Measurements from ENCODE around the gene DCLK1.

DNA sequence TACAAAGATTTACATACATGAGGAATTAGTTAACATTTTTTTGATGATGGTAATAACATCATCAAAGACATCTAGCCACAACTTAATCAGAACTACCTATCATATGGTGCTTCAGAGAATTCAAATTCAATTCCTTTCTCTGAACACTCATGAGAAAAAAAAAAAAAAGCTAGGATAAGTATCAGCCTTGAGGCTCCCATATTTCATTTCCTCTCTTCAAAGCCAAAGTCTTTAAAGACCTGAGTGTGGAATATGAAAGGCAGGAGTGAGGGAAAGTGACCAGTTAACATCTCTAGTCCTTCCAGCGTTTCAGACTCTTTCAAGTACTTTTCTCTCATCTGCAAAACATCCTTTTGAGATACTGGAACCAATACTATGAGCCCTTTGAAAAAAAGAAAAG, 137.5 kb downstream of the DCLK1 start:
- TF ChIP-seq EZH2 (IDR thresholded peaks at IDR 0.05) (no peak), CTCF (IDR thresholded peaks at IDR 0.05) (no peak)
